DMS53 (cell line): Measurements from ENCODE around the gene HS3ST2.
A peak's percentile ranks its signal among the peaks of the same experiment; 100 is the strongest.
"Not testable (repeated sequence)": the region's sequence is repeated elsewhere in the genome, so short reads cannot be mapped to it uniquely, and the experiment has no call there.

Source experiments
- DNase-seq: peaks from one replicate; lab custom pipeline; 2025; lab: John Stamatoyannopoulos, UW

The HS3ST2 gene

DNA sequence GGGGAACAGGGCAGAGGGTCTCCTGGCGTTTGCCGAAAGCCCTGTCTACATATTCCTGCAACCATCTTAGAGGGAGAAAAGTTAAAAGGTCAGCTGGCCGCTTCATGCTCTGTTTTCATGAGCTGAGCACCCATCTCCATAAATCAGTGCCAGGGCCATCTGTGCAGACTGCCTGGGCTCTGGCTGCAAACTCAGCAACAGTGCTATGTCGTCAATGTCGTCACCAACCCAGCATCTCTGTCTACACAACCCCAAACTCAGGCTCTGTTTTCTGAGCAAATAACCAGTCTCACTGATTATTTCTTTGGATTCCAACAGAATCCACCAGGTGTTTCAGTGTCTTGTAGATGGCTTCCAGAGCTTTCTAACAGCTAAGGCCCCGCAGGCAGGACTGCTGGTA, 65.0 kb downstream of the HS3ST2 start:
- no peak for DNase-seq

DNA sequence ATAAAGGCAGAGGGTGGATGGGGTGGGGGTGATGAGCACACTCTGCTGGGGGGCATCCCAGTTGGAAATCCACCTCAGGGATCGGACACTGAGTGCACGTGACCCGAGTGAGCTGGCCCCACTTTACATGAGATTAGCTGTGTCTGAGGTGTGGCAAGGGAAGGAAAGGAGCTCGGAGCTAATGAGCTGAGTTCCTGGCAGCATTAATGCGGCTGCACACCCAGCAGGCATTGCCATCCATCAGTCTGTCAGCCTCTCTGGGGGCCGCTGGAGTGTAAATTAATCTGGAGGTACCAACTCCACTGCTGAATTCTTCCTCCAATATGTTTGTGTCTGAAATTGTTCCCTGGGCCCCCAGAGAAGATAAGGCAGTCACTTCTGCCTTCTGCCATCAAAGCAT, 65.5 kb downstream of the HS3ST2 start:
- DNase-seq: no peak

DNA sequence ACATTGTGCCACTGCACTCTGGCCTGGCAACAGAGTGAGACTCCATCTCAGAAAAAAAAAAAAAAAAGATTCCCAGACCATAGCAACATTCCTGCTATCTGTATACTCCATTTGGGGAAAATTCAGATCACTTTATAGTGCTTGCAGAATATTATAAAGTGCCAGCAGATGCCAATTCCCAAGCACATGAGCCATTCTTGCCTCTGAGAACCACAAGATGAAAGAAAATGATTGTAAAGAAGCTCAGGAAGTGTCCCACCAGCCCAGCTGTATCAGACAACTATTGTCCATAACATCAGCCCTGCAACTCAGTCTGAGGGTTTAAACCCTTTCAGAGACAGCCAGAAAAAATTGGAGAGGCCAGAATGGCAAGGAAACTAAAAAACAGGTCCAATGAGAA, 69.0 kb downstream of the HS3ST2 start:
- DNase-seq: no peak

DNA sequence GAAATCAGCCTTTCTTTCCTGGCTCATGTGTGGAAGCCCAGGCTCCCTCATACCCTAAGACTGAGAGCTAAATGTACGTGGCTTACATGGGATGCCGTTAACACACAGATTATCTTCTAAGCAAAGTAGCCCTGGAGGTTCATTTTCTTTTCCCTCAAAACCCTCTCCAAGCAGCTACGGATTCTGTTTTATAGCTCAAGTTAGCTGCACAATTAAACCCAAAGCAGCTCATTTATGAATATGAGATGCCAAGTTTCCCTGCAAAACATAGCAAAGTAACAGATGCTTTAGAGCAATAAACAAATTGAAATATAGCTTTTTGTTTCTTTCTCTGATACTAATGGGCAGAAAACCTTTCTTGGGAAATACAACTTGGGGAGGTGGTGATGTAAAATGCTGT, 72.0 kb downstream of the HS3ST2 start:
- DNase-seq: no peak

DNA sequence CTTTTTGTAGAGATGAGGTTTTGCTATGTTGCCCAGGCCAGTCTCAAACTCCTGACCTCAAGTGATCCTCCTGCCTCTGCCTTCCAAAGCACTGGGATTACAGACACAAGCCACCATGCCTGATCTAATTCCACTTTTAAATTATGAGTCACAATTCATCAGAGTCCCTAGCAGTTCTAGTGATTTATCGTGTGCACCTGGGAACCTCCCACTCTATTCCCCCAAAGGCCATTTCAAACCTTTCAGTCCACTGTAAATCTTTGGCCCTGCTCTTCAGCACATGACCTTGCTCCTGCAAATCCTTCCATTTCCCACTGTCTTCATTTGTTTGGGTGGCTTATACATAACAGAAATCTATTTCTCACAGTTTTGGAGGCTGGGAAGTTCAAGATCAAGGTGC, 73.0 kb downstream of the HS3ST2 start:
- peak; percentile 81 for DNase-seq

DNA sequence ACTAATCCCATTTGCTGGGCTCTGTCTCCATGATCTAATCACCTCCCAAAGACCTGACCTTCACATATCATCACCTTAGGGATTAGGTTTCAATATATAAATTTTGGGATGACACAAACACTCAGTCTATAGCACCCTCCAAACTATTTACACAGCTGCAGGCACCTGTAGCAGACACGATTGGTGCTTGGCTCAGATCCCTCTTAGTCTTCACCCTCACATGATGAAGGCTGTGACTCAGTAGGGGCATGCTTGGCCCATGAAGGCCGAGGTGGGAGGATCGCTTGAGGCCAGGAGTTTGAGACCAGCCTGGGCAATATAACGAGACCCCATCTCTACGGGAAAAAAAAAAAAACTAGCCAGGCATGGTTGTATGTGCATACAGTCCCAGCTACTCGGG, 73.5 kb downstream of the HS3ST2 start:
- DNase-seq: peak; percentile 93

DNA sequence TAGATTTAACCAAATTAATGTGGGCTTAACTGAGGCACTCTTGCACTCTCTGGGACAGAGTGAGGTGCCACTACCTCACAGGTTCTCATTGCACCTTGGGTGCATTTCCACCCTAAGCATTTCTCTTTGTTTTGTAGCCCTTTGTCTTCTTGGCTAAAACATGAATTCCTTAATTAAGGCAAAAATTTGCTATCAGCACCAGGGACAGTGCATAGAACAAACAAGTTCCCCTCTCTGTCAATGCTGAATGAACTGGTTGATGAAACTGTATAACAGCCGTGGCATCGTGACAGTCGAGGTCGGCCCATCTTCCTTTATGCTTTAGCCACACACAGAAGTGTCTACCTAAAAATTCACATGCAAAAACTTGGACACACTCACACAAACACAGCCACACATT, 74.8 kb downstream of the HS3ST2 start:
- DNase-seq: no peak

DNA sequence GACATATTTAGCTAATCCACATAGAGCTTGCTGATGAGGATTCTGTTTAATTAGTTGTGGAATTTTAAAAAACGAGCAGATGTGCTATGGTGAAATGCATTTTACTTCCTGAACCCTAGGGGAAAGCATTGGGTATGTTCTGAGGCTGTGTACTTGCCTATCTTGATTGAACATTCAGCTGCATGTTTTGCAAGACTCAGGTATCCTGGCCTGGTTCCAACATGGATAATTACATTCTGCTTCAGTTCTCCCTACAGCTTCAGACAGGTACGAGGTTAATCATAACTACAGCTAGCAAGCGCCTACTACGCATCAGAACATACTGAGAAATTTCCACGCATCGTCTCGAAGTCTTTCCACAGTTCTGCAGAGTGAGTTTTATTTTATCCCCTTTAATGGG, 77.0 kb downstream of the HS3ST2 start:
- DNase-seq: peak; percentile 30

DNA sequence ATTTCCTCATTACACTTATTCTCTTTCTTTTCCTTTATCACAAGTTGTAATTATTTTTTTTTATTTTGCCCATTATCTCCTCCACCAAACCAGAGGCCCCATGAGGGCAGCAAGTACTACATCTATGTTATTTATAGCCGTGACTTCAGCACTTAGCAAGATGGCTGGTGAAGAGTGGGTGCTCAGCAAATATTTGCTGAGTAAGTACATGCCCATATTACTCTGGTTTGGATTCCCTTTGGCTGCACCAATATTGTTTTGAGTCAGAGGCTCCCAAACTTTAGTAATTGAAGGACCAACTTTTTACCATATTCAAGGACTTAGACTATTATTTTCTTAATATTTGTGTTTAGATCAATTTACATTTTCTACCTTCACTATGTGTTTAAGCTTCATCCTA, 83.2 kb downstream of the HS3ST2 start:
- DNase-seq: no peak

DNA sequence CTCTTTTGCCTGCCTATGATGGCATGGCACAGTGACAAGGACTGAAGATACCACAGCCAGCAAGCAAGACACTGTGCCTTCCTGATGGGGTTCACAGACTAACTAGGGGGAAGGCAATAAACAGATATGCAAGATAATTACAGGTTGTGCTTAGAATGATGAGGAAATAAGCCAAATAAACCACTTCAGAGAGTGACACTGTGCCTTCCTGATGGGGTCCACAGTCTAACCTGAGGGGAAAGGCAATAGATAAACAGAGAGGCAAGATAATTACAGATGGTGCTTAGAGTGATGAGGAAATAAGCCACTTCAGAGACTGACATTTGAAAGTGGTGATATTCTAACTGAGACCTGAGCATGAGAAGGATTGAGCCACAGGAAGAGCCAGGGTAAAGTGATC, 84.2 kb downstream of the HS3ST2 start:
- DNase-seq: no peak

DNA sequence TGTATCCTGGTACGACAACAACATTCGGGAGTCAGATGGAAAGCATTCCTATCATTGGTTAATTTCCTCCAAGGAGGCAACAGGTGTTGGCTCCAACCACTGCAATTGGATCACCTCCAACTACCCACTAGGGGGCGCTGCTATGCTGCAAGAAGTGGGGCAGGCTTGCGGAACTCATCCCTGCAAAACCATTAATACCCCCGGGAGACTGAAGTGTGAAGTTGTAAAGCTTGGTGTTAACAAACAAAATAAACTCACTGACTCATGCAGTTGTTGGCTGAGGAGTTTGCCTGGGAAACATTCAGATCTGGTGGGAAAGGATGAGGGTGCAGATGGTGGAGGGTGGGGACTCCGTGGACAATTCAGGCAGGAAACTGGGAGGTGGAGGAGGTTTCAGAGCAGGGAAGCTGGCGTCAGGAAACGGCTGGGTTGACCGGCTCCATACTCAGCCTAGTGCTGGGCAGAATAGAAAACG, 84.9 kb downstream of the HS3ST2 start:
- DNase-seq: peak; percentile 91

DNA sequence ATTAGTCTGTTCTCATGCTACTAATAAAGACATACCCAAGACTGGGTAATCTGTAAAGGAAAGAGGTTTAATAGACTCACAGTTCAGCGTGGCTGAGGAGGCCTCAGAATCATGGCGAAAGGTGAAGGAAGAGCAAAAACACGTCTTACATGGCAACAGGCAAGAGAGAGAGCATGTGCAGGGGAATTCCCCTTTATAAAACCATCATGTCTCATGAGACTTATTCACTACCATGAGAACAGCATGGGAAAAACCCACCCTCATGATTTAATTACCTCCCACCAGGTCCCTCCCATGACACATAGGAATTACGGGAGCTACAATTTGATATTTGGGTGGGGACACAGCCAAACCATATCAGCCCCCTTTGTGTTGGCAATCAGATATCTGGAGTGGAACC, 85.6 kb downstream of the HS3ST2 start:
- DNase-seq: not testable (repeated sequence)

DNA sequence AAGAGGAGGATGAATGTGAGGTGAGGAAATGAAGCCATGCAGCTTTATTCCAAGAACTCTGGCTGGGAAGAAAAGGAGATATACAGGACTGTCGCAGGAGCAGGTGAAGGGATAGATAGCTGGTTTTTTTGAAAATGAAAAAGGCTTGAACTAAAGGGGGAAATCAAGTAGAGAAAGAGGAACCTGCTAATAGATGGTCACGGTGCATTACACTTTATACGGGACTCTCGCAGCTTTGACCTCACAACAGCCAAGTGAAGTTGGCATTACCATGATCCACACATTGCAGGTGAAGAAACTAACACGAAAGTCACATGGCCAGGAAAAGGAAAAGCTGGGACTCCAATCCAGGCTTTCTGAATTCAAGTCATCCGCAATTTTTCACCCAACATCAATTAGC, 86.9 kb downstream of the HS3ST2 start:
- no peak for DNase-seq

DNA sequence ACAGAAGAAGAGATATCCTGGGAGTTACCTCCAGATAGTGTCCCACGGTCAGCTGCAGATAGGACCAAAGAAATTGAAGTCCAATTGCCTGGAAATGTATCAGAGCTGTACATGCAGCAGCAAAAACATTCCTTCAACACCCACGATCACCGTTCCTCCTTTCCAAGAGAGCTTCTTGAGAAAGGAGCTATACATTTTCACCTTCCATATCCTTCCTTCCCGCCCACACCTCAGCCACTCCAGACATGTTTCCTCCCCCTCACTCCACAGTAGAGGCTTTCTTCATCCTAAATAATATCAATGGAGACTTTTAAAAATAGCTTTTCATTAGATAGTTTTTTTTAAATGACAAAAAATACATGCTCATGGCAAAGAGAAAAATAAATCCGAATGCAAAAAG, 87.6 kb downstream of the HS3ST2 start:
- no peak for DNase-seq

DNA sequence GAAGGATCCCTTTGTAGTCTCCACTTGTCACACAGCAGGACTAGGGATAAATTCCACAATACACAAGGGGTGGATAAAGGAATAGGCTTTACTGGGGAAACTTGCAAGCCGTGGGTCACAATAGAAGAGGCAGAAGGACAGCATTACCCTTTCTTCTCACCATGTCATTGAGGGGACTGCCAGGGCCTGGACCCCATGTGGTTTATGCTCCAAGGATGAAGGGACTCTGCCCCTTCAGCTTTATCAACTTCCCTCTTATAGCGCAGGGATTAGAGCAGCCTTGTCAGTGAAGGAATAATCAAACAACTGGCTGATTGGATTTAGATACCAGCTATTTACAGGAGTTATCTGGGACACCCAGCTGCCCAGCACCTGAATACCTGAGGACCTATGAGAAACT, 89.8 kb downstream of the HS3ST2 start:
- no peak for DNase-seq

DNA sequence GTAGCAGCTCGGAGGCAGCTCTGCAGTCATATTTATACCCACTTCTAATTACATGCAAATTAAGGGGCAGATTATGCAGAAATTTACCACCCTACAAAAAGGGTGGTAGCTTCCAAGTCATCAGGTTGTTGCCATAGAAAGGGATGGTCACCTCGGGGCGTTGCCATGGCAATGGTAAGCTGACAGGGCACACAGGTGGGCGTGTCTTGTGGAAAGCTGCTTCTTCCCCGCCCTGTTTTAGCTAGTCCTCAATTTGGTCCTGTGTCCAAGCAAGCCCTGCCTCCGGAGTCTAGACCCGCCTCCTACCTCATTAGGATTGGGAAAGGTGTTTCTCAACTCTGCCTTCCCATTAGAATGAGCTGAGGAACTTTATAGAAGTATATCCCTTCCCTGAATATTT, 98.7 kb downstream of the HS3ST2 start:
- no peak for DNase-seq

DNA sequence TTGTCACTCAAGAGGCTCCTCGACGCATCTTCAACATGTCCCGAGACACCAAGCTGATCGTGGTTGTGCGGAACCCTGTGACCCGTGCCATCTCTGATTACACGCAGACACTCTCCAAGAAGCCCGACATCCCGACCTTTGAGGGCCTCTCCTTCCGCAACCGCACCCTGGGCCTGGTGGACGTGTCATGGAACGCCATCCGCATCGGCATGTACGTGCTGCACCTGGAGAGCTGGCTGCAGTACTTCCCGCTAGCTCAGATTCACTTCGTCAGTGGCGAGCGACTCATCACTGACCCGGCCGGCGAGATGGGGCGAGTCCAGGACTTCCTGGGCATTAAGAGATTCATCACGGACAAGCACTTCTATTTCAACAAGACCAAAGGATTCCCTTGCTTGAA, 101.0 kb downstream of the HS3ST2 start:
- no peak for DNase-seq

DNA sequence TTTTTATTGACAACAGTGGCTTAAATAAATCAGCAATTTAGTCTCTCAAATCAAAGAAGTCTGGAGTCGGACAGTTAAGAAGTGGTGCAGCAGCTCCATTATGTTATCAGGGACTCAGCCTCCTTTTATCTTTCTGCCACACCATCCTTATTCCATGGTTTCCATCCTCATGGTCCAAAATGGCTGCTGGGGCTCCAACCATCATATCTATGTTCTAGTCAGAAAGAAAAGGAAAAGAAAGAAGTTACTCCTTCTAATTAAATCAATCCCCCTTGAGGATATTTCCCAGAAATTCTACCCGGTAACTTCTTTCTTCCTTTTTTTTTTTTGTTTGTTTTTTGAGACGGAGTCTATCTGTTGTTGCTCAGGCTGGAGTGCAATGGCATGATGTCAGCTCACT, 109.5 kb downstream of the HS3ST2 start:
- DNase-seq: no peak

DNA sequence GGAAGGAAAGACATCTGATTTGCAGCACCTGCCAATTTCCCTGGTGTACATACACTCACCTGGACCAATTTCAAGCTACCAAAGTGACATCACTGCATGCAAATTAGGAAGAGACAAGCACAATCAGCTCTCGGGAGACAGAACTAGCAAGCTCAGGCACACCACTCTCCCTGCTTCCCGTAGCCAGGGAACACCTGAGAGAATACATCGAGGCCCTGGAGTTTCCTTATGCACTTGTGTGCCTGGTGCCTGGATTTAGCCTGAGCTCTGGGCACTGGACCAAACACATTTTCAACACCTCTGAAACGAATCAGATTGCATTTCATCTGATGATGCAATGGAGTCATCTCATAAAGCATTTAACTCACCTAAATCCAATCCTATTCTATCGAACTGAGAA, 110.5 kb downstream of the HS3ST2 start:
- peak; percentile 52 for DNase-seq

DNA sequence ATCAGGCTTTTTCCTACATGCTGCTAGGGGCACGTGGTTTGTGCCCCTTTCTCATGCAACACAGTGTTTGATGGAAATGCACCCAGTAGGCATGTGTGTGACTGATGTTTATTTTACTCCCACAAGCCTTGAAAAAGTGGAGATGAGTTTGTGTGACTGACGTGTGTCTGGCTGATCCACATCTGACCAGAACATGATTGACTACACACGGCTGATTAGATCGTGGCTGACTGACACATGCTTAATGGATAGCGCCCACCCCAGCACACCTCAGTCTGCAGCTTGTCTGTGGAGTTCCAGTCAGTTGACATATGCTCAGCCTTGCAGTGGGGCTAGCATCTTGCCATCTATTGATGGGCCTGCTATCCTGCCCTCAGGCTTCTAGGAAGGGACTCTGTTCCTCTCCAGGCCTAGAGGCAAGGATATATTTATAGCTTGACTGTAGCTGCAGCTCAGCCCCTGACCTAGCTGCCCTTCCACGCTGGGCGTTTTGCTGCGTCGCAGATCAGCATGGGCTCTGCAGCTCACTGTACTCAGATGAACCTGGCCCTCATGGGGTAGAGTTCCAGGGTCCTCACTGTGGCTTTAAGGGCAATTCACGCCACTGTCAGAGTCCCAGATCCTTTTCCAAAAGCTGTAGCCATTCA, 112.3 kb downstream of the HS3ST2 start:
- DNase-seq: no peak

DNA sequence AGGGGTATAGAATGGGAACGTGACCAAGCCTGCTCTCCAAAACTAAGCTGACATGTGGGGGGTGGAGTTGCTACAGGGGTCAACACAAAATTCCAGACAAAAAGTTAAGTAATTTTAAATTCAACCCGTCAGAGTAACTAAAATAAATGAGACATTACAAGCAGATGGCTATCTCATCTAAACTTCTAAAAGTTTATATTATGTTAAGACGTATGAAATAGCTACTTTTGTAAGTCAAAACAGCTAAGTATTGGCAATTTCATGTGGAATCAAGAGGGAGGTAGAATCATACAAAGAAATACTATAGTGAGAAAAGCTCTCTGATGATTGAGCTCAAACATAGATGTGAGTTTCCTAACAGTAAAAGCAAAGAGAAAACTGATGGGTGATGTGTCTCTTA, 113.3 kb downstream of the HS3ST2 start:
- no peak for DNase-seq

DNA sequence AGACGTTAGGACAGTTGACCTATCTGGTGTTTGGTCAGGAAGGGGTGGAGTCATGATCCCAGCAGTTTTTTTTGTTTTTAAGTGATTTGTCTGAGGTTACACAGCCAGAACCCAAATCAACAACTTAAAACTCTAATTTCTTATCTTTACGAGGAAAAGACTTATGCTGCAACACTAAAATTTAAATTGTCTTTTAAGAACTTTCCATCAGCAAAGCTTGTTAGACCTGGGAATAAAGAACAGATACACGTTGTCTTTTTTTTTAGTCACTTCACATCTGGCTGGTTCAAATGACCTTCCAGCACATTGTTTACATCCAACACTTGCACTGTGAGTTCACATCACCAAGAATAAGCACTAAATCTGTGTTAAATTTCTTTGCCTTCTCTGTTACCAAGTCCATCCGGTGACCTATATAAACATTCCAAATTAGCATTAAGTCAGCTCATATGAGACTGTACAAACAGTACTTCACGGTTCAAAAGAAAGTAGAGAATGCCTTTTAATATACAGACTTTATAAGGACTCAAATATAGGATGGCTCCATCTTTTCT, 115.0 kb downstream of the HS3ST2 start:
- no peak for DNase-seq

DNA sequence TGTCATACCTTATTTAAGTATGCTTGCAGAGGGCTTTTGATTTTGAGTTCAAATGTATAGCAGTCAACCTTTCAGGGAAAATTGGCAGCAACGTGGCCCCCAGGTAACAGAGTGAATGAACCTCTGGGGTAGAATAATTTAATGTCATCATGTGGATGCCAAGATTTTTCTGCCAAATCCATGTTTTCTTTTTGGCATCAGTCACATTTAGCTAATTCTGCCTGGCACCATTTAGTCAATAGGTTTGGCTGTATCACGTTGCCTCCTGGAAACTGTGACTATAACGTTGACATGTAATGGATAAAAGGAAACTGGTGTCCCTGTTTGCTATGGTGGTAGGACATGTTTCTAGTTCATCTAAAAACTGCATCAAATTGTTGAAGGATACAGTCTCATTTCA, 115.5 kb downstream of the HS3ST2 start:
- DNase-seq: no peak

DNA sequence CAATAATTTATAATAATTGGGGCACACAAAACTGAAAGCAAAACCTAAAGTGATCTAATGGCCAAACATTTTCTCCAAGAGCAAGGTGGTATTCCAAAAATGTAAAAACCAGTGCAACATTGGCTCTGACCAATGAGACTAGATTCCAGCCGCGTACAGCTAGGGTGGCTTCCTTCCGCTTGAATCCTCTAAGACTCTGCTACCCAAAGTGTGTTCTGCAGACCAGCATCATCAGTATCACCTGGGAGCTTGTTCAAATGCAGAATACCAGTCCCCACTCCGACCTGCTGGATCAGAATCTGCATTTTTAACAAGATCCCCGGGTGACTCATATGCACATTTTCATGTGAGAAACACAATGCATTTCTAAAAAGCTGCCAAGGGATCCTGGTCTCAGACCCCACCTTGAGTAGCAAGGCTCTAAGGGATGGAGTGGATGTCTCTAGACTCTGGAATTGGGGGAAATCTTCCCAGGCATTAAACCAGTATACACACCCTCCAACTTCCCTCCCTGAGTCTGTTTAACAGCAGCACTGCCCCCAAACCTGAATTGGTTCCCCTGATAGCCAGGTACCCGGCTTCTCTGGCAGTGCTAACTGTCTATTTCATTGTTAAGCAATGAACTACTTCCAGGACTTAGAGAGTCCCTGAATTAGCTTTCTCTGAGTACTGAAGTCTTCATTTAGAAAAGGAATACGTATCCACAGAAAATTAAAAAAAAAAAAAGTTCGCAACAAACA, 118.2 kb downstream of the HS3ST2 start:
- DNase-seq: no peak
